HepG2 (cell line): ENCODE results near the gene TACC3. TPM values are rescaled to one million over a fixed set of nuclear protein-coding genes. Genes with fewer than 3 reads are reported as not detected.

ENCODE experiments used
- BRD4 ChIP-seq: sonication (generic); formaldehyde crosslinking; IDR thresholded peaks from 2 replicates; pipeline ENCODE4 v1.4.0; 2020; ENCODE audit warnings: missing genetic modification reagents
- FOXC1 ChIP-seq: sonication (generic); formaldehyde crosslinking; IDR thresholded peaks from 2 replicates; pipeline ENCODE4 v1.8.0; 2022; ENCODE audit warnings: mild to moderate bottlenecking, missing genetic modification reagents, borderline replicate concordance
- HBP1 ChIP-seq: IDR thresholded peaks from 2 replicates; pipeline ENCODE4 v1.6.1; 2016; ENCODE audit warnings: low read depth, control low read depth
- HNF4A ChIP-seq: sonication (generic); formaldehyde crosslinking; IDR thresholded peaks from 2 replicates; pipeline ENCODE4 v1.4.0; 2020; ENCODE audit warnings: missing genetic modification reagents
- IRF2 ChIP-seq: IDR thresholded peaks from 2 replicates; pipeline ENCODE4 v1.6.1; 2018; ENCODE audit warnings: missing genetic modification reagents, missing compliant biosample characterization
- KMT2A ChIP-seq: sonication (generic); formaldehyde crosslinking; IDR thresholded peaks from 2 replicates; pipeline ENCODE4 v1.4.0; 2020; ENCODE audit warnings: missing genetic modification reagents
- MEIS2 ChIP-seq: sonication (generic); formaldehyde crosslinking; IDR thresholded peaks from 2 replicates; pipeline ENCODE4 v1.9.0; 2021; ENCODE audit warnings: mild to moderate bottlenecking, missing genetic modification reagents
- PHF8 ChIP-seq: sonication (generic); formaldehyde crosslinking; IDR thresholded peaks from 2 replicates; pipeline ENCODE4 v1.5.0; 2020; ENCODE audit warnings: missing genetic modification reagents
- PREB ChIP-seq: sonication (generic); formaldehyde crosslinking; IDR thresholded peaks from 2 replicates; pipeline ENCODE4 v1.4.0; 2020; ENCODE audit warnings: missing genetic modification reagents
- RFX5 ChIP-seq: IDR thresholded peaks from 2 replicates; pipeline ENCODE4 v1.6.1; 2011; ENCODE audit warnings: low read depth, low read length, improper control_type of control experiment
- SNAPC2 ChIP-seq: sonication (generic); formaldehyde crosslinking; IDR thresholded peaks from 2 replicates; pipeline ENCODE4 v1.8.1; 2022; ENCODE audit warnings: mild to moderate bottlenecking, missing genetic modification reagents
- SP140L ChIP-seq: sonication (generic); formaldehyde crosslinking; IDR thresholded peaks from 2 replicates; pipeline ENCODE4 v1.4.0; 2020; ENCODE audit warnings: missing genetic modification reagents, borderline replicate concordance
- SP5 ChIP-seq: IDR thresholded peaks from 2 replicates; pipeline ENCODE4 v1.6.1; 2016; ENCODE audit warnings: low read depth, borderline replicate concordance
- ZNF235 ChIP-seq: sonication (generic); formaldehyde crosslinking; IDR thresholded peaks from 2 replicates; pipeline ENCODE4 v1.8.1; 2023; ENCODE audit warnings: mild to moderate bottlenecking, missing genetic modification reagents, borderline replicate concordance
- ZNF468 ChIP-seq: sonication (generic); formaldehyde crosslinking; IDR thresholded peaks from 2 replicates; pipeline ENCODE4 v1.8.0; 2022; ENCODE audit warnings: mild to moderate bottlenecking, moderate library complexity, missing genetic modification reagents
- ZNF574 ChIP-seq: sonication (generic); formaldehyde crosslinking; IDR thresholded peaks from 2 replicates; pipeline ENCODE4 v1.4.0; 2020; ENCODE audit warnings: missing genetic modification reagents
- ZNF605 ChIP-seq: sonication (generic); formaldehyde crosslinking; IDR thresholded peaks from 2 replicates; pipeline ENCODE4 v1.8.0; 2022; ENCODE audit warnings: mild to moderate bottlenecking, missing genetic modification reagents
- ZNF749 ChIP-seq: sonication (generic); formaldehyde crosslinking; IDR thresholded peaks from 2 replicates; pipeline ENCODE4 v1.8.0; 2022; ENCODE audit warnings: mild to moderate bottlenecking, missing genetic modification reagents, moderate library complexity, borderline replicate concordance
- ZNF816 ChIP-seq: sonication (generic); formaldehyde crosslinking; IDR thresholded peaks from 2 replicates; pipeline ENCODE4 v1.8.0; 2022; ENCODE audit warnings: missing genetic modification reagents, mild to moderate bottlenecking, borderline replicate concordance
- polyA plus RNA-seq, 8 experiments: library from polyadenylated mRNA; depleted of rRNA in 3 of 8; stranded (reverse) in 7 of 8; unstranded in 1 of 8; fragments of >200 nt; fragmentation: Illumina TruSeq in 4 of 8; extraction: Trizol in 4 of 8; gene quantifications; 2 replicates each; pipeline versions ENCODE4 v1.2.1 to v1.2.3, GENCODE V29; 2011 to 2016; ENCODE audit warnings: low read depth in 4 of 8, missing spikeins in 1 of 8, mixed read lengths in 1 of 8; ENCODE audit not compliant: insufficient read depth in 1 of 8
- total RNA-seq, 5 experiments: library from RNA; depleted of rRNA; stranded (reverse); fragments of >200 nt; fragmentation: Illumina TruSeq; extraction: Trizol; gene quantifications; 2 replicates each; pipeline ENCODE4 v1.2.3, GENCODE V29; 2016; ENCODE audit warnings: low read depth in 1 of 5
- TF ChIP-seq, protein P1 (sequence below): sonication (generic); formaldehyde crosslinking; IDR thresholded peaks from 2 replicates; pipeline ENCODE4 v1.4.0; 2020; ENCODE audit warnings: missing genetic modification reagents, borderline replicate concordance
- TF ChIP-seq, protein P2 (sequence below): sonication (generic); formaldehyde crosslinking; IDR thresholded peaks from 2 replicates; pipeline ENCODE4 v1.5.0; 2020; ENCODE audit warnings: missing genetic modification reagents

Gene TACC3
- total and polyA plus RNA-seq, 2 of the 13 experiments (the other 11 are each of a cell fraction or from before 2014, with no cell fraction given) = 20.3 to 21.2 TPM

- no peak for TF ChIP-seq ZNF468 (CRISPR knock-in tag)
- TF ChIP-seq SP5 (CRISPR knock-in tag) = peak; percentile 96
- TF ChIP-seq MEIS2 = 0 out of 2 replicates have a peak, but pooled peaks have one; percentile 52
- peak; percentile 68 for TF ChIP-seq PHF8
- TF ChIP-seq KMT2A (CRISPR knock-in tag) = peak; percentile 75
- peak; percentile 88 for TF ChIP-seq HNF4A (CRISPR knock-in tag)
- TF ChIP-seq, protein P1, sequence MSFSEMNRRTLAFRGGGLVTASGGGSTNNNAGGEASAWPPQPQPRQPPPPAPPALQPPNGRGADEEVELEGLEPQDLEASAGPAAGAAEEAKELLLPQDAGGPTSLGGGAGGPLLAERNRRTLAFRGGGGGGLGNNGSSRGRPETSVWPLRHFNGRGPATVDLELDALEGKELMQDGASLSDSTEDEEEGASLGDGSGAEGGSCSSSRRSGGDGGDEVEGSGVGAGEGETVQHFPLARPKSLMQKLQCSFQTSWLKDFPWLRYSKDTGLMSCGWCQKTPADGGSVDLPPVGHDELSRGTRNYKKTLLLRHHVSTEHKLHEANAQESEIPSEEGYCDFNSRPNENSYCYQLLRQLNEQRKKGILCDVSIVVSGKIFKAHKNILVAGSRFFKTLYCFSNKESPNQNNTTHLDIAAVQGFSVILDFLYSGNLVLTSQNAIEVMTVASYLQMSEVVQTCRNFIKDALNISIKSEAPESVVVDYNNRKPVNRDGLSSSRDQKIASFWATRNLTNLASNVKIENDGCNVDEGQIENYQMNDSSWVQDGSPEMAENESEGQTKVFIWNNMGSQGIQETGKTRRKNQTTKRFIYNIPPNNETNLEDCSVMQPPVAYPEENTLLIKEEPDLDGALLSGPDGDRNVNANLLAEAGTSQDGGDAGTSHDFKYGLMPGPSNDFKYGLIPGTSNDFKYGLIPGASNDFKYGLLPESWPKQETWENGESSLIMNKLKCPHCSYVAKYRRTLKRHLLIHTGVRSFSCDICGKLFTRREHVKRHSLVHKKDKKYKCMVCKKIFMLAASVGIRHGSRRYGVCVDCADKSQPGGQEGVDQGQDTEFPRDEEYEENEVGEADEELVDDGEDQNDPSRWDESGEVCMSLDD = peak; percentile 99
- TF ChIP-seq ZNF235 (CRISPR knock-in tag) = no peak
- no peak for TF ChIP-seq ZNF574
- TF ChIP-seq ZNF749 = no peak
- TF ChIP-seq ZNF605 (CRISPR knock-in tag) = peak; percentile 66; the same call in 1 of the 2 replicates
- no peak for TF ChIP-seq SP140L
- TF ChIP-seq FOXC1 = peak; percentile 50
- TF ChIP-seq ZNF816 (CRISPR knock-in tag) = no peak
- TF ChIP-seq IRF2 (CRISPR knock-in tag) = peak; percentile 67; the same call in 1 of the 2 replicates
- 0 out of 2 replicates have a peak, but pooled peaks have one; percentile 22 for TF ChIP-seq SNAPC2 (CRISPR knock-in tag)
- TF ChIP-seq PREB (CRISPR knock-in tag) = no peak
- TF ChIP-seq BRD4 = peak; percentile 65; the same call in 1 of the 2 replicates
- TF ChIP-seq RFX5 = no peak
- no peak for TF ChIP-seq HBP1 (CRISPR knock-in tag)
- TF ChIP-seq, protein P2, sequence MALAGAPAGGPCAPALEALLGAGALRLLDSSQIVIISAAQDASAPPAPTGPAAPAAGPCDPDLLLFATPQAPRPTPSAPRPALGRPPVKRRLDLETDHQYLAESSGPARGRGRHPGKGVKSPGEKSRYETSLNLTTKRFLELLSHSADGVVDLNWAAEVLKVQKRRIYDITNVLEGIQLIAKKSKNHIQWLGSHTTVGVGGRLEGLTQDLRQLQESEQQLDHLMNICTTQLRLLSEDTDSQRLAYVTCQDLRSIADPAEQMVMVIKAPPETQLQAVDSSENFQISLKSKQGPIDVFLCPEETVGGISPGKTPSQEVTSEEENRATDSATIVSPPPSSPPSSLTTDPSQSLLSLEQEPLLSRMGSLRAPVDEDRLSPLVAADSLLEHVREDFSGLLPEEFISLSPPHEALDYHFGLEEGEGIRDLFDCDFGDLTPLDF = no peak
Measured at GRCh38 chr4:1779588-1780382, 58.5 kb downstream of the TACC3 start (continued).
